Sigmoid colon (tissue), 7 donors: ENCODE data around the gene NUDT17. TPM values are rescaled to one million over a fixed set of nuclear protein-coding genes. Genes with fewer than 3 reads are reported as not detected.

Experiments used
- DNase-seq: peaks from one replicate; pipeline ENCODE4 v3.0.0-alpha.2; 2019
- H3K27ac ChIP-seq, 4 donors: fragments of 200-600 bp; sonication (generic); one replicate each; pipeline ENCODE4 v1.5.1; 2016 to 2019; ENCODE audit warnings: mild to moderate bottlenecking in 1 of 4
- H3K27me3 ChIP-seq, 3 donors: fragments of 200-600 bp; sonication (generic); one replicate each; pipeline ENCODE4 v1.5.1; 2019; ENCODE audit warnings: mild to moderate bottlenecking in 1 of 3
- H3K36me3 ChIP-seq, 4 donors: fragments of 200-600 bp; sonication (generic); one replicate each; pipeline ENCODE4 v1.5.1; 2016 to 2019
- H3K4me1 ChIP-seq, 4 donors: fragments of 200-600 bp; sonication (generic); one replicate each; pipeline ENCODE4 v1.5.1; 2017 to 2019
- H3K4me3 ChIP-seq, 4 donors: fragments of 200-600 bp; sonication (generic); one replicate each; pipeline ENCODE4 v1.5.1; 2017 to 2019; ENCODE audit warnings: mild to moderate bottlenecking in 2 of 4, moderate library complexity in 1 of 4
- H3K9me3 ChIP-seq, 4 donors: fragments of 200-600 bp in 3 of 4; sonication (generic) in 3 of 4; one replicate each; pipeline versions ENCODE4 v1.5.1 to v1.6.1; 2013 to 2019
- CTCF ChIP-seq, 4 experiments: fragments of 450-650 bp in 3 of 4; fragments of 200-600 bp in 1 of 4; IDR thresholded peaks; one replicate each; pipeline ENCODE4 v1.5.1; 2016 to 2019; ENCODE audit warnings: antibody characterized with exemption in 4 of 4, mild to moderate bottlenecking in 3 of 4, moderate library complexity in 2 of 4
- EP300 ChIP-seq, 4 donors: sonication (generic); formaldehyde crosslinking; IDR thresholded peaks; one replicate each; pipeline ENCODE4 v1.6.1; 2017; ENCODE audit warnings: antibody characterized with exemption in 4 of 4
- POLR2A ChIP-seq, 2 donors: fragments of 450-650 bp; IDR thresholded peaks; one replicate each; pipeline ENCODE4 v1.6.1; 2016; ENCODE audit warnings: antibody characterized with exemption in 2 of 2, mild to moderate bottlenecking in 2 of 2, moderate library complexity in 2 of 2
- POLR2AphosphoS5 ChIP-seq, 4 donors: sonication (generic); formaldehyde crosslinking; IDR thresholded peaks; one replicate each; pipeline ENCODE4 v1.6.1; 2017; ENCODE audit warnings: antibody characterized with exemption in 4 of 4
- WGBS, 2 donors: extraction: QIAGEN DNeasy Blood & Tissue Kit; methylation state at CpG; one replicate each; pipeline ENCODE4 v1.1.7; 2013; 5-methylcytosine and 5-hydroxymethylcytosine counted together
- intact Hi-C: fragments of 100-400 bp; cut with DNase I; formaldehyde crosslinking; loops from one replicate; pipeline ENCODE4 v1.15.1; 2023
- polyA plus RNA-seq, 3 donors: library from polyadenylated mRNA; stranded (reverse); fragments of 200-250 nt; gene quantifications; one replicate each; pipeline ENCODE4 v1.2.3, GENCODE V29; 2013
- total RNA-seq, 4 donors: library from RNA; depleted of rRNA; stranded (reverse); fragments of >200 nt; gene quantifications; one replicate each; pipeline ENCODE4 v1.1.0, GENCODE V29; 2016
- donor health status: healthy with polysubstance abuse.
- donor health status: Bipolar disorder and iron deficiency.
- donor health status: healthy.

Gene NUDT17
- total and polyA plus RNA-seq, 7 donors = 1.2 to 9.1 (median 2.1) TPM; not detected in 1

GRCh38 chr1:145846201-145846612, 777 bp downstream of the NUDT17 start:
- Histone ChIP-seq H3K9me3 (no peaks in the 10 kb centered on the region), H3K36me3 (peaks cover 20 to 51% (median 21%) of the 10 kb centered on the region in 4 donors), H3K4me1 (peaks cover 0 to 14% (median 13%) of the 10 kb centered on the region in 4 donors), H3K27ac (peak overlapping the region; percentile 75 to 85 (median 79)), H3K27me3 (no peaks in the 10 kb centered on the region), H3K4me3 (peak overlapping the region; percentile 33 to 61 (median 54))
- no peak for TF ChIP-seq POLR2A (IDR thresholded peaks at IDR 0.05)
- no peak for TF ChIP-seq EP300 (IDR thresholded peaks at IDR 0.05)
- peak; percentile 44 to 70 (median 57) for TF ChIP-seq CTCF (IDR thresholded peaks at IDR 0.05)
- TF ChIP-seq POLR2AphosphoS5 (IDR thresholded peaks at IDR 0.05) = no peak
- DNase-seq = no peak
- intact Hi-C loops = loop anchor here (5.0 to 10.0 kb wide), 2 partner anchors 61 to 66 kb away; partner anchors contain the start of gene ITGA10
- WGBS, 2 donors = 61 to 70% methylated on average over 3 of the region's 3 CpGs

GRCh38 chr1:145847827-145848226, 2.4 kb downstream of the NUDT17 start:
- no peak overlapping the region for H3K4me3 ChIP-seq
- peaks cover 0 to 14% (median 13%) of the 10 kb centered on the region in 4 donors for H3K4me1 ChIP-seq
- no peaks in the 10 kb centered on the region for H3K27me3 ChIP-seq
- no peak overlapping the region for H3K27ac ChIP-seq
- TF ChIP-seq POLR2AphosphoS5 (IDR thresholded peaks at IDR 0.05) (no peak), EP300 (IDR thresholded peaks at IDR 0.05) (no peak), POLR2A (IDR thresholded peaks at IDR 0.05) (no peak), CTCF (IDR thresholded peaks at IDR 0.05) (no peak)
- H3K36me3 ChIP-seq = peaks cover 23 to 51% (median 30%) of the 10 kb centered on the region in 4 donors
- intact Hi-C loops = loop anchor here (5.0 to 10.0 kb wide), 2 partner anchors 63 to 64 kb away; partner anchors contain the start of gene ITGA10
- no peak for DNase-seq
- no peaks in the 10 kb centered on the region for H3K9me3 ChIP-seq
- 89 to 90% methylated on average over 3 of the region's 3 CpGs for WGBS, 2 donors

- H3K36me3 ChIP-seq = peaks cover 39 to 65% (median 46%) of the 10 kb centered on the region in 4 donors
- no peak for TF ChIP-seq POLR2AphosphoS5 (IDR thresholded peaks at IDR 0.05)
- no peak for TF ChIP-seq CTCF (IDR thresholded peaks at IDR 0.05)
- no peak for TF ChIP-seq POLR2A (IDR thresholded peaks at IDR 0.05)
- TF ChIP-seq EP300 (IDR thresholded peaks at IDR 0.05) = no peak
- intact Hi-C loops = loop anchor here (5.0 to 10.0 kb wide), 2 partner anchors 63 to 65 kb away; partner anchors contain the start of gene ITGA10
- WGBS, 2 donors = 84% methylated on average over 15 of the region's 15 CpGs
- peaks cover 0 to 14% (median 13%) of the 10 kb centered on the region in 4 donors for H3K4me1 ChIP-seq
- H3K27me3 ChIP-seq = no peaks in the 10 kb centered on the region
- no peak for DNase-seq
- H3K9me3 ChIP-seq = no peaks in the 10 kb centered on the region
- H3K4me3 ChIP-seq = no peak overlapping the region
- peak overlapping the region in 1 of 4 donors; percentile 7 for H3K27ac ChIP-seq
These were observed 4.1 kb downstream of the NUDT17 start for GRCh38 chr1:145849356-145850160.

DNA sequence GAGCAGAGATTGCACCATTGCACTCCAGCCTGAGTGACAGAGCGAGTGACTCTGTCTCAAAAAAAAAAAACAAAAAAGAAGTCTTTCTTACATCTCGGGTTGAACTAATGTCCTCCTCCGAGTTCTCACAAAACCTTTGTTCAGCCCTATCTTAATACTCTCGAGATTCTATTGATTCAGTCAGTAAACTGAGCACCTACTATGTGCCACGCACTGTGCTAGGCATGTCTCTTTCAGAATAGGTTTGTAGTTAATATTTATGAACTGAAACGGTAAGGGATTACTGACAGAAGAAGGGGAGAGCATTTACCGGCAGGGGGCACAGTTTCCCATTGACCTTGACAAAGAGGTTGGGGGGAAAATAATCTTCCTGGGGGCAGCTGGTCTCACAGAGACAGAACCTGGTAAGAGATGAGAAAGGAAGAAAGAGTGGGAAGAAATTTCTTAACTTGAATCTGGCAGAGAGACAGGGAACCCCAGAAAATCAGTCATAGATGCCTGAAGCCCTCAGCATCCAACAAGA, 10.1 kb downstream of the NUDT17 start:
- Histone ChIP-seq H3K36me3 (peaks cover 46 to 67% (median 50%) of the 10 kb centered on the region in 4 donors), H3K4me3 (no peak overlapping the region), H3K27ac (no peak overlapping the region), H3K4me1 (peaks cover 0 to 23% (median 20%) of the 10 kb centered on the region in 4 donors), H3K27me3 (no peaks in the 10 kb centered on the region), H3K9me3 (no peaks in the 10 kb centered on the region)
- TF ChIP-seq CTCF (IDR thresholded peaks at IDR 0.05) = no peak
- TF ChIP-seq POLR2A (IDR thresholded peaks at IDR 0.05) = no peak
- no peak for TF ChIP-seq EP300 (IDR thresholded peaks at IDR 0.05)
- no peak for TF ChIP-seq POLR2AphosphoS5 (IDR thresholded peaks at IDR 0.05)
- intact Hi-C loops = loop anchor here (2.0 to 5.0 kb wide), 4 partner anchors 23 to 102 kb away; partner anchors contain the start of genes LIX1L and PEX11B
- DNase-seq = no peak
- WGBS, 2 donors = 86 to 89% methylated on average over 7 of the region's 7 CpGs
